DMS79 treated with DMSO at 0.1 percent for 48 hours (cell line): ENCODE measurements around the gene RCOR3.
"Not testable (repeated sequence)": the region's sequence is repeated elsewhere in the genome, so short reads cannot be mapped to it uniquely, and the experiment has no call there.

Source experiments
- DNase-seq: peaks from one replicate; lab custom pipeline; 2025; lab: John Stamatoyannopoulos, UW

RCOR3 gene

DNA sequence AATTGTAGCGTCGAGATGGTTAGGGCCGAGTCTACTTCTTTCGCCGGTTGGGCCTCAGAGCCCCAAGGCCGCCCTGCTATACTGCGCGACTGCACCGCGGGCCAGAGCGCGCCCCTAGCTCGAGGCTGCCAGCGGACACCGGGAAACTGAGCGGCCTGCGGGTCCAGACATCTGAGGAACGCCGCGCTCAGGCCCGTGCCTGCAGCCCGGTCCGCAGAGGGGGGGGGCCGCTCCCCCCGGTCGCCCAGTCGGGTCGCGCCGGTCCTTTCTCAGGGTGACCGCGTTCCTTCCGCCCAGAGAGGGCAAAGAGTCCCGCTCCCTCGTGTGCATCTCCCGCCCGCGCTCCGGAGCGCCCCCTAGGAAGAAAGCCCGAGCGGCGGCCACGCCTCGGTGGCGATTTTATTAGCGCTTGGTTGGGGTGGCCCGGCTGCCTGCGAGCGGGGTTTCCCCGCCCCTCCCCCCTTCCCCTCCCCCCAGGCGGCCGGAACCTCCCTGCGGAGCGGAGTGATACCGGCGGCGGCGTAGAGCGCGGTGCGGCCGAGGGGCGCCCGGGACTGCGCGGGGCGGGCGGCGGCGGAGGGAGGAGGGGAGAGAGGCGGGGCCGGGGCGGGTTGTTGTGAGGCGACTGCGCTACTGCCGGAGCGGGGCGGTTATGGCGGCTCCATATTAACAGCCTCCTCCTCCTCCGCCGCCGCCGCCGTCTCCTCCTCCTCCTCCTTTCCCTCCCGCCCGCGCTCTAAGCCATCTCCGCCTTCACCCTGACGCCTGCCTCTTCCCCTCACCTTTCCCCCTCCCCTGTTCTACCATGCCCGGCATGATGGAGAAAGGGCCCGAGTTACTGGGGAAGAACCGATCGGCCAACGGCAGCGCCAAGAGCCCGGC lies at the start of gene RCOR3:
Gene RCOR3 (plus strand): TSS at position 611 of the 882 bp plus-strand sequence. CDS start 195 bp downstream, at position 806.
- peak; percentile 97 for DNase-seq

DNA sequence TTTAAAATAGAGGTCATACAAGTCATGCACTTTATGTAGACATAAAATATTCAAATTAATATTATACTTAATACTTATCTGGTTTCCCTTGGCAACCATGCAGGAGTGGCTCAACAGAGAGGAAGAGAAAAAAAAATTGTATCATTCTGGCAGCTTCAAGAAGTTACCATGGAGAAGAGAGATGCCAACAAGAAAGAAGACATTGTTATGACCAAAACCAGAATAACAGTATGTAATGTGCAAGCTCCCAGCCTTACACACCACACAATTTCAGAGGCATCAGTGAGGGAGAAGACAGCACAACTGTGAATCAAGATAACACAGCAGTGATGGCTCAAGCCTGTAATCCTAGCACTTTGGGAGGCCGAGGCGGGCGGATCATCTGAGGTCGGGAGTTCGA lies 49.1 kb upstream of the RCOR3 start:
- no peak for DNase-seq

DNA sequence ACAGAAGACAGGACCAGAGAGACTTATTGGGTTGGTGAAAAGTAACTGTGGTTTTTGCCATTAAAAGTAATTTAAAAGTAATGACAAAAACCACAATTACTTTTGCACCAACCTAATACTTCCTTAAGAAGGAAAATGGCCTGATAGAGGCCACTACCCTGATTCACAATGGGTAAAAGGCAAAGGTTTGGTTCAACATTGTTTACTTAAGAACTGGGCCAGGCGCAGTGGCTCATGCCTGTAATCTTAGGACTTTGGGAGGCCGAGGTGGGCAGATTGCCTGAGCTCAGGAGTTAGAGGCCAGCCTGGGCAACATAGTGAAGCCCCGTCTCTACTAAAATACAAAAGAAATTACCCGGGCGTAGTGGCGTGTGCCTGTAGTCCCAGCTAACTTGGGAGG lies 48.2 kb upstream of the RCOR3 start:
- no peak for DNase-seq

DNA sequence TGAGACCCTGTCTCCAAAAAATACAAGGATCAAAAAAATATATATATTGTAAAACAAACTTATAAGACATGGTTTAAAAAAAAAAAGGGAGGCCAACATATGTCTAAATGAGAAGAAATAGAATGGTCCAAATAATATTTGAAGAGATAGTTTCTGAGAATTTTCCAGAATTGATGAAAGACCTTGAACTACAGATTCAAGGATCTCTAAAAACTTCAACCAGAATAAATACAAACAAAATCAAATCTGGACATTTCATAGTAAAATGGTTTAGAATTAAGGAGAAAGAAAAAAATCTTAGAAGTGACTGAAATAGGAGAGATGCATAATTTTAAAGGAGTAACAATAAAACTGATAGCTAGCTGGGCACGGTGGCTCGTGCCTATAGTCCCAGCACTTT lies 45.5 kb upstream of the RCOR3 start:
- no peak for DNase-seq

DNA sequence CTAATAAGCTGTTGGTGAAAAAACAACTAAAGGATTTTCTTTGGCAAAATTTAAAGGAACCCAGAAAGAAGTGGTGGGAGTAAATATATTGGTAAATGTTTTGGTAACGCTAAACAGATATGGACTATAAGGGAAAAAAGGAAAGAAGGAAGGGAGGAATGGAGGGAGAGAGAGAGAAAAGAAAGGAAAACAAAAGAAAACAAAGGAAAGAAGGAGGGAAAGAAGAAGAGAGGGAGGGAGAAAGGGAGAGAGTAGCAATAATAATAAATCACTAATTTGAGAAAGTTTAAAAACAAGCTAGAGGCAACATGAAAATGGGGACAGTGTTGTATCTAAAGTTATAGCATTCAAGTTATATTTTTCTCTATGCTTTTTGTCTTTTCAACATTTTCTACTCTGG lies 43.6 kb upstream of the RCOR3 start:
- DNase-seq: no peak

DNA sequence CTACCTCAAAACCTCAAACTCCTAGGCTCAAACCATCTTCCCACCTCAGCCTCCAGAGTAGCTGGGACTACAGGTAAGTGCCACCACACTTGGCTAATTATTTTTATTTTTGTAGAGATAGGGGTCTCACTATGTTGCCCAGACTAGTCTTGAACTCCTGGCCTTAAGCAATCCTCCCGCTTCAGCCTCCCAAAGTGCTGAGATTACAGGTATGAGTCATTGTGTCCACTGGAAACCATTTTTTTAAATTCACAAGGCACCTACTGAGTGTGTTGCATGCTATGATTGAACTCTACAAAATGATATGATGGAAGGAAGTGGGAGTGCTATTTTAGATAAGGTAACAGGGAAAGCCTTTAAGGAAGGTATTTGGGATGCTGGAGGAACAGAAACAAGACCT lies 41.8 kb upstream of the RCOR3 start:
- no peak for DNase-seq

DNA sequence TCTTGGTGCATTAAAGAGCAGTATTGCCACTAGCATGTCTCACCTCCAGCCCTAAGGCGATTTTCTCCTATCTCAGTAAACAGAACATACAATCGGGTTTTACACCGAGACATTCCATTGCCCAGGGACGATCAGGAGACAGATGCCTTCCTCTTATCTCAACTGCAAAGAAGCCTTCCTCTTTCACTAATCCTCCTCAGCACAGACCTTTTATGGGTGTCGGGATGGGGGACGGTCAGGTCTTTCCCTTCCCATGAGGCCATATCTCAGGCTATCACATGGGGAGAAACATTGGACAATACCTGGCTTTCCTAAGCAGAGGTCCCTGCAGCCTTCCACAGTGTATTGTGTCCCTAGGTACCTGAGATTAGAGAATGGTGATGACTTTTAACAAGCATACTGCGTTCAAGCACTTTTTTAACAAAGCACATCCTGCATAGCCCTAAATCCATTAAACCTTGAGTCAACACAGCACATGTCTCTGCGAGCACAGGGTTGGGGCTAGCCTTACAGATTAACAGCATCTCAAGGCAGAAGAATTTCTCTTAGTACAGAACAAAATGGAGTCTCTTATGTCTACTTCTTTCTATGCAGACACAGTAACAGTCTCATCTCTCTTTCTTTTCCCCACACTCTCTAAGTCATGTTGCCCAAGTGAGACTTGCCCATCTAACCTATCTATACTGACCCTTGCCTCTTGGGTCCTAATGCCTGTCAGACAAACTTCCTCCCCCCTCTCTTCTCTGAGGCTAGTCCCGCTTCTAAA lies 36.5 kb upstream of the RCOR3 start:
- not testable (repeated sequence) for DNase-seq

DNA sequence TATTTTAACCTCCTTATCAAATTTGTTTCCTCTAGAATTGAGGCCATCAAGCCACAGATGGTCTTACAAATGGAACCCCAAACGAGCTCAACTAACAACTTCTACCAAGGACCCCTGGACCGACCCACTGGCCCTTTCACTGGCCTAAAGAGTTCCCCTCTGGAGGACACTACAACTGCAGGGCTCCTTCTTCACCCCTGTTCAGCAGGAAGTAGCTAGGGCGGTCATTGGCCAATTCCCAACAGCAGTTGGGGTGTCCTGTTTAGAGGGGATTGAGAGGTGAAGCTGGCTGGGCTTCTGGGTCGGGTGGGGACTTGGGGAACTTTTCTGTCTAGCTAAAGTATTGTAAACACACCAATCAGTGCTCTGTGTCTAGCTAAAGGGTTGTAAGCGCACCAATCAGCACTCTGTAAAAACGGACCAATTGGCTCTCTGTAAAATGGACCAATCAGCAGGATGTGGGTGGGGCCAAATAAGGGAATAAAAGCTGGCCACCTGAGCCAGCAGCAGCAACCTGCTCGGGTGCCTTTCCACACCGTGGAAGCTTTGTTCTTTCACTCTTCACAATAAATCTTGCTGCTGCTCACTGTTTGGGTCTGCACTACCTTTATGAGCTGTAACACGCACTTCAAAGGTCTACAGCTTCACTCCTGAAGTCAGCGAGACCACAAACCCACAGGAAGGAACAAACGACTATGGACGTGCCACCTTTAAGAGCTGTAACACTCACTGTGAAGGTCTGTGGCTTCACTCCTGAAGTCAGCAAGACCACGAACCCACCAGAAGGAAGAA lies 30.4 kb upstream of the RCOR3 start:
- DNase-seq: not testable (repeated sequence)

DNA sequence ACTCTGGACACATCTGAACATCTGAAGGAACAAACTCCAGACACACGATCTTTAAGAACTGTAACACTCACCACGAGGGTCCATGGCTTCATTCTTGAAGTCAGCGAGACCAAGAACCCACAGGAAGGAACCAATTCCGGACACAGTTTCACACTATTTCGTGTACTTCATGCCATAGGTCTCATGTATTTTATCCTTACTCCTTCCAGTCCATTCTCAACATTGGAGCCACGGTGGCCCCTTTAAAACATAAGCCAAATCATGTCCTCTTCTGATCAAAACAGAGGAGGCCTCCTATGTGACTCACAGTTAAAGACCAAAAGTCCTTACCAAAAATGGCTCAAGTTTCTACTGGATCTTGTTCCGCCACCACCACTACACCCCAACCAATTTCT lies 29.8 kb upstream of the RCOR3 start:
- no peak for DNase-seq

DNA sequence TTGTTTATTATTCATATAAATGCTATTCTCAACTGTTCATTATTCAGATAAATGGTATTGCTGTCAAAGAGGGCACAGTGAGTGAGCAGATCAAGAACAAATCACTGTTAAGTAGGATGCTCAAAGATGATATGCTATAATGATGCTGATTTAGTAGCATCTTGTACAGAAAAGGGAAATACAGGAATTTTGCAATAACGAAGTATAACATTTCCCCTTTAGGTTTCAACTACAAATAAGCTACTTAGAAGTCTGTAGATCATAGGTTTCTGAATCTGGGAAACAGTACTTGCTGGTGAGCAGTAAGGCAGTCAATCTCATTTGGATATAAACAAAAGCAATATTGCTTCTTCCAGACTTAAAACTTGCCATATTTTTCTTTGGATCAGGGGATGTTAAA lies 27.3 kb upstream of the RCOR3 start:
- DNase-seq: no peak

DNA sequence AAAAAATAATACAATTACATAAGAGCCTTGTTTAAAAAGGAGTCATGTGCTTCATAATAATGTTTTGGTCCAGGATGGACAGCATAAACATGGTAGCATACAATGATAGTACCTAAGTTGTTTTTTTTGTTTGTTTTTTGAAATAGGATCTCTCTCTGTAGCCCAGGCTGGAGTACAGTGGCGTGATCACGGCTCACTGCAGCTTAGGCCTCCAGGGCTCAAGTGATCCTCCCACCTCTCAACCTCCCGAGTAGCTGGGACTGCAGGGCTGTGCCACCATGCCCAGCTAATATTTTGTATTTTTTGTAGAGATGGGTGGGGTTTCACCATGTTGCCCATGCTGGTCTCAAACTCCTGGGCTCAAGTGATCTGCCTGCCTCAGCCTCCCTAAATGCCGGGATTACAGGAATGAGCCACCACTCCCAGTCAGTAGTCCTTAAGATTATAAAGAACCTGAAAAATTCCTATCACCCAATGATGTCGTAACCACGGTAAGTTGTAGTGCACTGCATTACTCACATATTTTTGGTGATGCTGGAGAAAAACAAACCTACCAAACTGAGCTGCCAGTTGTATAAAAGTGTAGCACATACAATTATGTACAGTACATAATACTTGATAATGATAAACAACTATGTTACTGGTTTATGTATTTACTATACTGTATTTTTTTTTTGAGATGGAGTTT lies 22.4 kb upstream of the RCOR3 start:
- DNase-seq: no peak

DNA sequence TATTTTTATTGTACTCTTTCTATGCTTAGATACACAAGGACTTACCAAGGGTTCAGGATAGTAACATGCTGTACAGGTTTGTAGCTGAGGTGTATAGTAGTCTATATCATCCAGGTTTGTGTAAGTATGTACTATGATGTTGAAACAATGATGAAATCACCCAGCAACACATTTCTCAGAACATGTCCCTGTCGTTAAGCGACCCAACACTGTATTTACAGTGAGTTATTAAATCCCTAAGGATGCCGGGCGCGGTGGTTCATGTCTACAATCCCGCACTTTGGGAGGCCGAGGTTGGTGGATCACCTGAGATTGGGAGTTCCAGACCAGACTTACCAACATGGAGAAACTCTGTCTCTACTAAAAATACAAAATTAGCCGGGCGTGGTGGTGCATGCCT lies 21.6 kb upstream of the RCOR3 start:
- no peak for DNase-seq

DNA sequence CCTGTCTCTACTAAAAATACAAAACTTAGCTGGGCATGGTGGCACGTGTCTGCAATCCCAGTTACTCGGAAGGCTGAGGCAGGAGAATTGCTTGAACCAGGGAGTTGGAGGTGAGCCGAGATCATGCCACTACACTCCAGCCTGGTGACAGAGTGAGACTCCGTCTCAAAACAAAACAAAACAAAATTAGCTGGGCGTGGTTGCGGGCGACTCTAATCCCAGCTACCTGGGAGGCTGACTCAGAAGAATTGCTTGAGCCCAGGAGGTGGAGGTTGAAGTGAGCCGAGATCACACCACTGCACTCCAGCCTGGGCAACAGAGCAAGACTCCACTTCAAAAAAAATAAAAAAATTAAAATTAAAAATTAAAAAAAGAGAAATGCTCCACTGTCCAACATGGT lies 18.6 kb upstream of the RCOR3 start:
- DNase-seq: not testable (repeated sequence)

DNA sequence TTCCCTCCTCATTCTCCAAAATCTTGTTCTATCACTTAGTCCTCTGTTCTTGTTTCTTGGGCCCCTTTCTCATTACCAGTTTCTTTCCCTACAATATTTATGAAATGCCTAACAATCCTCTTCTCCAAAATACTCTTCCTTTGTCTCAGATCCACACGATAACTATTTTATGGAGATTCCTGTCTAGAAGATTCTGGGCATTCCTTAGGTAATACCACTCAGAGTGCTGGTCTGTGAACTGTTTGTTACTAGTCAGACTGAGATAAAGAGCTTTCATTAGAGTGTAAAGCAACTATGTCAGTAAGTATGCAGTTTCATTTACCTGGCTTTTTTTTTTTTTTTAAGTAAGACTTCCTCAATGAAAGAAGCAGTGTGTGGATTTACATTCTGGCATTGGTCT lies 18.1 kb upstream of the RCOR3 start:
- DNase-seq: no peak

DNA sequence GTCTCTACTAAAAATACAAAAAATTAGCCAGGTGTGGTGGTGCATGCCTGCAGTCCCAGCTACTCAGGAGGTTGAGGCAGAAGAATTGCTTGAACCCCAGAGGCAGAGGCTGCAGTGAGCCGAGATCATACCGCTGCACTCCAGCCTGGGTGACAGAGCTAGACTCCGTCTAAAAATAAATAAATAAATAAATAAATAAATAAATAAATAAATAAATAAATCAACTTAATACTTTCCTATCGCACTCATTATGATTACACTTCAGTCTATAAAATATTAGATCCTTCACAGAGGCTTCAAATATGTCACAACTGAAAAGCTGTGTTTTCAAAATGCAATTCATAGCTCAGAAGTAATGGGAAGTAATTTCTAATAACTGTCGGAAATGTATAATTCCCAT lies 15.5 kb upstream of the RCOR3 start:
- DNase-seq: not testable (repeated sequence)

DNA sequence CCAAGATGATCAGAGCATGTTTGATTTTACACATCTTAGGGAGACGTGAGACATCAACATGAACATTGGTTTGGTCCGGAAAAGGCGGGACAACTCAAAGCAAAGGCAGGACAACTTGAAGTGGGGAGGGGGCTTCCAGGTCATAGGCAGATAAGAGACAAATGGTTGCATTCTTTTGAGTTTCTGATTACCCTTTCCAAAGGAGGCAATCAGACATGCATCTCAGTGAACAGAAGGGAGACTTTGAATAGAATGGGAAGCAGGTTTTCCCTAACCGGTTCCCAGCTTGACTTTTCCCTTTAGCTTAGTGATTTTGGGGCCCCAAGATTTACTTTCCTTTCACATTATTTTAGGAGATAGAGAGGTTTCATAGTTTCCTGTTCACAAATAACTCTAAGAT lies 12.6 kb upstream of the RCOR3 start:
- DNase-seq: not testable (repeated sequence)

DNA sequence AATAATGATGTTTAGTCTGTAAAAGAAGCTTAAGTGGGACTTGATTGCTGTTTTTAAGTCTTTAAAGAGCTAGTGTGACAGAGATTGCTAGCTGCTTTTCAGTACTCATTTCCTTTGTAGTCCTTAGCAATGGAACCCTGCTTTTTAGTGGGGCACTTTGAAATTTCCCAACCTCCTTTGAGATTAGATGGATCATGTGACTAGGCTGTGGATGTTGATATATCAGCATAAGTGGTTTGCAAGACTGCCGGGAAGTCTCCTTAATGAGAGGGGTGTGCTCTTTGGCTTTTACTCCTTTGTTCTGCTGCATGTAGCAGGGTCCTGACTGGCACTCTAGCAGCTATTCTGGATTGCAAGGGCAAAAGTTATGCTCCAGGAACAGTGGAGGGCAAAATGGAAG lies 11.2 kb upstream of the RCOR3 start:
- DNase-seq: peak; percentile 61

DNA sequence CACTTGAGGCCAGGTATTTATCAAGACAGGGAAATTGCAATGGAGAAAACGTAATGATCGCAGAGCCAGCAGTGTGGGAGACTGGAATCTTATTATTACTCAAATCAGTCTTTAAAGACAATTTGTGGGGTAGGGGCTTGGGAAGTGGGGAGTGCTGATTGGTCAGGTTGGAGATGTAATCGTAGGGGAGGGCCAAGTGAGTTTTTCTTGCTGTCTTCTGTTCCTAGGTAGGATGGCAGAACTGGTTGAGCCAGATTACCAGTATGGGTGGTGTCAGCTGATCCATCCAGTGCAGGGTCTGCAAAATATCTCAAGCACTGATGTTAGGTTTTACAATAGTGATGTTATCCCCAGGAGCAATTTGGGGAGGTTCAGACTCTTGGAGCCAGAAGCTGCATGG lies 9.6 kb upstream of the RCOR3 start:
- not testable (repeated sequence) for DNase-seq

DNA sequence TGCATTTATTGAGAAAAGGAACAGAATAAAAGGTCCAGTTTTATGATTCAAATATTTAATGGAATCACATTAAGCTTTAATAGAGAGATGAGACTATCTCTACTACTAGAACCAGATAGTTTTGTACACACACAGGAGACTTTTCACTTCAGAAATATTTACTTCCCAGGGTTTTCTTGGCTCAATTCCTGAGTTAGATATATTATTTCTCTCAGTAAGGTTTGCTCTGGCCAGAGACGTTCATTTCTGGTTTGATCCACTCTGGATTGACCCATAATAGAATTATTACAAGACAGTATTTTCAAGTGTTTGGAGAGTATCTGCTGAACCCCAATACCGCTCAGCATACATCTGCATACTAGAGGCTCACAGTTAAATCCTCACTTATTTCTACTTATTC lies 1.3 kb upstream of the RCOR3 start:
- no peak for DNase-seq

DNA sequence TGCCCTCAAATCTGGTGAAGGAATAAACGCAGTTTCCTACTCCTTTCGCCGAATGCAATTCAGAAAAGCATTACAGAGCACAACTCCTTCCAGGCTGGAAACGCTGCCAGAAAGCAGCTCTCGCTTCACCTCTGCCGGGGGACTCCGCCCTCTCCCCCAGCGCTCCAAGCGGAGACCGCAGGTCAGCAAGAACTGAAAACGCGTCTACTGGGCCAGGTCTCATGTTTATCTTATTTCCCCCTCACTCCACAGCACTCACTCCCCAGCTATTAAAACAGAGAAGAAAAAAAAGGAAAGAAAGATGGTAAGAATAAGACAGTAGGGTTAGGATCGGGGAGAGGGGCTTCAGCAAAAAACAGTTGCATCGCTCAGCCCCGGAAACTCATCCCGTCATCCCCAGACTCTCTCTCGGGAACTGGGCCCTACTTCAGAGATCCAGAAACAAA lies 833 bp upstream of the RCOR3 start:
- DNase-seq: peak; percentile 79

DNA sequence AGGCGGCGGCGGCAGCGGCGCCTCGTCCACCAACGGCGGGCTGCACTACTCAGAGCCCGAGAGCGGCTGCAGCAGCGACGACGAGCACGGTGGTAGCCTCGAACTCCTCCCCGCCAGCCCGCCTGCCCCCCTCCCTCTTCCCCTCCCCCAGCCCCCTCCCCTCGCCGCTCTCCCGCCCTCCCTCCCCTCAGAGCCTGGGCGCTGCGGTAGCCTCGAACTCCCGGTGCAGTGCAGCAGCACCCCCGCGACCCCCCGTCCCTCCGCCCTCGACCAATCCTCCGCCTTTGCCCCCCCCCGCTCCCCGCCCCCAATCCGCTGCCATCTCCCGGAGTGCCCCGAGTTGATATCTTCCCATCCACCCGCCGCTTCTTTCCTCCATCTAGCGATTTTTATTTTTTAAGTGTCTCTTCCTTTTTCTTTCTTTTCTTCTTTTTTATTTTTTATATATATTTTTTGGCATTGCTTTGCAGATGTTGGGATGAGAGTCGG lies 516 bp downstream of the RCOR3 start:
- DNase-seq: peak; percentile 45
